HG03159 (cell line): ENCODE data around the gene DSTYK.
A peak's percentile ranks its signal among the peaks of the same experiment; 100 is the strongest.
"Not testable (repeated sequence)": the region's sequence is repeated elsewhere in the genome, so short reads cannot be mapped to it uniquely, and the experiment has no call there.

ENCODE experiments used
- ATAC-seq: cut with Tn5 transposase; IDR thresholded peaks from one replicate; pipeline ENCODE4 v1.9.1; 2021; ENCODE audit warnings: mild to moderate bottlenecking, moderate library complexity; ENCODE audit not compliant: unreplicated experiment

DSTYK gene

GRCh38 chr1:205243350-205244191 lies 32.1 kb upstream of the DSTYK start:
- no peak for ATAC-seq

- ATAC-seq, result no peak
Measured at GRCh38 chr1:205241366-205242030, 30.0 kb upstream of the DSTYK start.

- no peak for ATAC-seq
Measured at GRCh38 chr1:205240569-205240968, 29.1 kb upstream of the DSTYK start.

- ATAC-seq, result no peak
Measured at GRCh38 chr1:205240118-205240517, 28.6 kb upstream of the DSTYK start.

GRCh38 chr1:205239078-205239477 lies 27.6 kb upstream of the DSTYK start:
- no peak for ATAC-seq

GRCh38 chr1:205237526-205238484 lies 26.3 kb upstream of the DSTYK start:
- no peak for ATAC-seq

GRCh38 chr1:205236951-205237475 lies 25.5 kb upstream of the DSTYK start:
- no peak for ATAC-seq

GRCh38 chr1:205236526-205236925 lies 25.0 kb upstream of the DSTYK start:
- no peak for ATAC-seq

GRCh38 chr1:205235951-205236350 lies 24.4 kb upstream of the DSTYK start:
- no peak for ATAC-seq

GRCh38 chr1:205233986-205234385 lies 22.5 kb upstream of the DSTYK start:
- not testable (repeated sequence) for ATAC-seq

- ATAC-seq, result no peak
Measured at GRCh38 chr1:205232945-205233397, 21.5 kb upstream of the DSTYK start.

- no peak for ATAC-seq
Measured at GRCh38 chr1:205232127-205232820, 20.8 kb upstream of the DSTYK start.

- ATAC-seq, result no peak
Measured at GRCh38 chr1:205230982-205231381, 19.5 kb upstream of the DSTYK start.

GRCh38 chr1:205229916-205230700 lies 18.6 kb upstream of the DSTYK start:
- no peak for ATAC-seq

- no peak for ATAC-seq
Measured at GRCh38 chr1:205229399-205229871, 17.9 kb upstream of the DSTYK start.

- no peak for ATAC-seq
Measured at GRCh38 chr1:205228093-205228521, 16.6 kb upstream of the DSTYK start.

- peak; percentile 89 for ATAC-seq
Measured at GRCh38 chr1:205227584-205228013, 16.1 kb upstream of the DSTYK start, which contains the start of gene TMCC2. Gene TMCC2, plus strand, starts transcription at chr1:205227946. Its CDS starts 619 bp downstream, at chr1:205228565.

GRCh38 chr1:205226868-205227583 lies 15.5 kb upstream of the DSTYK start:
- ATAC-seq, result no peak
